Type B pancreatic cell (in vitro differentiated cells): ENCODE measurements around the gene DZIP1. TPM values are rescaled to one million over a fixed set of nuclear protein-coding genes. Genes with fewer than 3 reads are reported as not detected.
"Not testable (repeated sequence)": the region's sequence is repeated elsewhere in the genome, so short reads cannot be mapped to it uniquely, and the experiment has no call there.

Experiments used
- DNase-seq: peaks from one replicate; pipeline ENCODE4 v3.0.0; 2021; ENCODE audit warnings: mixed read lengths; ENCODE audit not compliant: unreplicated experiment; ENCODE audit errors: extremely low spot score
- H3K27ac Mint-ChIP-seq: 2 replicates; pipeline ENCODE4 v1.8.0; 2021; ENCODE audit warnings: mild to moderate bottlenecking, mixed read lengths
- H3K27me3 Mint-ChIP-seq: 2 replicates; pipeline ENCODE4 v1.8.0; 2021; ENCODE audit warnings: mixed read lengths
- H3K36me3 Mint-ChIP-seq: 2 replicates; pipeline ENCODE4 v1.8.0; 2021; ENCODE audit warnings: mixed read lengths
- H3K4me1 Mint-ChIP-seq: one replicate; pipeline ENCODE4 v1.8.0; 2021; ENCODE audit warnings: mixed read lengths; ENCODE audit not compliant: unreplicated experiment
- H3K4me3 Mint-ChIP-seq: 2 replicates; pipeline ENCODE4 v1.8.0; 2021; ENCODE audit warnings: mild to moderate bottlenecking, mixed read lengths
- H3K9me3 Mint-ChIP-seq: 2 replicates; pipeline ENCODE4 v1.8.0; 2021; ENCODE audit warnings: mixed read lengths
- long read RNA-seq: library from polyadenylated mRNA; unstranded; transcript quantifications from one replicate; pipeline ENCODE4 v2.0.0, GENCODE V29; 2020
- total RNA-seq: library from RNA; stranded (reverse); gene quantifications from 2 replicates; pipeline ENCODE4 v1.2.1, GENCODE V29; 2021; ENCODE audit warnings: low replicate concordance
- TF ChIP-seq, protein P1 (sequence below): fragments of 200-600 bp; sonication (generic); conservative IDR thresholded peaks from 2 replicates; pipeline ENCODE4 v1.5.0; 2021; ENCODE audit warnings: antibody characterized with exemption, mild to moderate bottlenecking

Gene DZIP1, protein sequence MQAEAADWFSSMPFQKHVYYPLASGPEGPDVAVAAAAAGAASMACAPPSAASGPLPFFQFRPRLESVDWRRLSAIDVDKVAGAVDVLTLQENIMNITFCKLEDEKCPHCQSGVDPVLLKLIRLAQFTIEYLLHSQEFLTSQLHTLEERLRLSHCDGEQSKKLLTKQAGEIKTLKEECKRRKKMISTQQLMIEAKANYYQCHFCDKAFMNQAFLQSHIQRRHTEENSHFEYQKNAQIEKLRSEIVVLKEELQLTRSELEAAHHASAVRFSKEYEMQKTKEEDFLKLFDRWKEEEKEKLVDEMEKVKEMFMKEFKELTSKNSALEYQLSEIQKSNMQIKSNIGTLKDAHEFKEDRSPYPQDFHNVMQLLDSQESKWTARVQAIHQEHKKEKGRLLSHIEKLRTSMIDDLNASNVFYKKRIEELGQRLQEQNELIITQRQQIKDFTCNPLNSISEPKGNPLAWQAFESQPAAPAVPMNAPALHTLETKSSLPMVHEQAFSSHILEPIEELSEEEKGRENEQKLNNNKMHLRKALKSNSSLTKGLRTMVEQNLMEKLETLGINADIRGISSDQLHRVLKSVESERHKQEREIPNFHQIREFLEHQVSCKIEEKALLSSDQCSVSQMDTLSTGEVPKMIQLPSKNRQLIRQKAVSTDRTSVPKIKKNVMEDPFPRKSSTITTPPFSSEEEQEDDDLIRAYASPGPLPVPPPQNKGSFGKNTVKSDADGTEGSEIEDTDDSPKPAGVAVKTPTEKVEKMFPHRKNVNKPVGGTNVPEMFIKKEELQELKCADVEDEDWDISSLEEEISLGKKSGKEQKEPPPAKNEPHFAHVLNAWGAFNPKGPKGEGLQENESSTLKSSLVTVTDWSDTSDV
- 5.9 and 51.3 TPM in 2 replicates for total RNA-seq
- long read RNA-seq, partial matches to known transcripts, result 1 of 1 reads
- long read RNA-seq, other reads (novel, unspliced or antisense), result 0 of 1 reads

DNA sequence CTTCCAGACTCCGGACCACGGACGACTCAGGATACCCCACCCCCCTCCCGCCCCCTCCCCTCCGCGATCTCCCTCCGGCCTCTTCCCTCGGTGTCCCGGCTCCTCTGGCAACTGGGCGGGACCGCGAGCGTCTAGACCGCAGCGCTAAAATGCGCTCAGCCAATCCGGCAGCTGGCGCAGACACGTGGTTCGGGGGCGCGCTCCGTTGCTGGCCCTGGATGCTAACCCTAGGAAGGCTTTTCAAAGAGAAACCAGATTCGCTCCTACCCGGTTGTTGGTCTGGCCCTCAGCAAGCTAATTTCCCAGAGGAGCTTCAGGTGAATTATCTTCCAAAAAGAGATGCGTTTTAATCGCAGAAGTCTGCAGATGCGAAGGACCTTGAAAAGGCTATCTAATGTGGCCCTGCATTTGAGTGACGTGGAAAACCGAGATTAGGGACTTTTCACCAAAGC, at the start of gene DZIP1:
Gene DZIP1, minus strand, starts transcription at position 106 of the 452 bp plus-strand sequence. CDS start 2,677 bp downstream, outside the sequence.
- peaks cover 18% of the 10 kb centered on the region for H3K4me1 Mint-ChIP-seq

DNA sequence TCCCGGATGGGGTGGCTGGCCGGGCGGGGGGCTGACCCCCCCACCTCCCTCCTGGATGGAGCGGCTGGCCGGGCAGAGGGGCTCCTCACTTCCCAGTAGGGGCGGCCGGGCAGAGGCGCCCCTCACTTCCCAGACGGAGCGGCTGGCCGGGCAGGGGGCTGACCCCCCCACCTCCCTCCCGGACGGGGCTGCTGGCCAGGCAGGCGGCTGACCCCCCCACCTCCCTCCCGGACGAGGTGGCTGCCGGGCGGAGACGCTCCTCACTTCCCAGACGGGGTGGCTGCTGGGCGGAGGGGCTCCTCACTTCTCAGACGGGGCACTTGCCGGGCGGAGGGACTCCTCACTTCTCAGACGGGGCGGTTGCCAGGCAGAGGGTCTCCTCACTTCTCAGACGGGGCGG, 46.5 kb upstream of the DZIP1 start:
- H3K9me3 Mint-ChIP-seq, result peaks cover 19% of the 10 kb centered on the region
- not testable (repeated sequence) for H3K36me3 Mint-ChIP-seq, H3K27ac Mint-ChIP-seq, DNase-seq, H3K4me3 Mint-ChIP-seq, H3K4me1 Mint-ChIP-seq, H3K27me3 Mint-ChIP-seq

More for the DNA sequence above, at the start of gene DZIP1:
- peak within 1 kb of the TSS; percentile 22 for H3K27ac Mint-ChIP-seq
- DNase-seq, result no peak
- peak within 1 kb of the TSS; percentile 95 for H3K4me3 Mint-ChIP-seq
- TF ChIP-seq, protein P1, sequence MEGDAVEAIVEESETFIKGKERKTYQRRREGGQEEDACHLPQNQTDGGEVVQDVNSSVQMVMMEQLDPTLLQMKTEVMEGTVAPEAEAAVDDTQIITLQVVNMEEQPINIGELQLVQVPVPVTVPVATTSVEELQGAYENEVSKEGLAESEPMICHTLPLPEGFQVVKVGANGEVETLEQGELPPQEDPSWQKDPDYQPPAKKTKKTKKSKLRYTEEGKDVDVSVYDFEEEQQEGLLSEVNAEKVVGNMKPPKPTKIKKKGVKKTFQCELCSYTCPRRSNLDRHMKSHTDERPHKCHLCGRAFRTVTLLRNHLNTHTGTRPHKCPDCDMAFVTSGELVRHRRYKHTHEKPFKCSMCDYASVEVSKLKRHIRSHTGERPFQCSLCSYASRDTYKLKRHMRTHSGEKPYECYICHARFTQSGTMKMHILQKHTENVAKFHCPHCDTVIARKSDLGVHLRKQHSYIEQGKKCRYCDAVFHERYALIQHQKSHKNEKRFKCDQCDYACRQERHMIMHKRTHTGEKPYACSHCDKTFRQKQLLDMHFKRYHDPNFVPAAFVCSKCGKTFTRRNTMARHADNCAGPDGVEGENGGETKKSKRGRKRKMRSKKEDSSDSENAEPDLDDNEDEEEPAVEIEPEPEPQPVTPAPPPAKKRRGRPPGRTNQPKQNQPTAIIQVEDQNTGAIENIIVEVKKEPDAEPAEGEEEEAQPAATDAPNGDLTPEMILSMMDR, result no peak
- H3K36me3 Mint-ChIP-seq, result peaks cover 13% of the 10 kb centered on the region
- peaks cover 16% of the 10 kb centered on the region for H3K27me3 Mint-ChIP-seq
- no peaks in the 10 kb centered on the region for H3K9me3 Mint-ChIP-seq

DNA sequence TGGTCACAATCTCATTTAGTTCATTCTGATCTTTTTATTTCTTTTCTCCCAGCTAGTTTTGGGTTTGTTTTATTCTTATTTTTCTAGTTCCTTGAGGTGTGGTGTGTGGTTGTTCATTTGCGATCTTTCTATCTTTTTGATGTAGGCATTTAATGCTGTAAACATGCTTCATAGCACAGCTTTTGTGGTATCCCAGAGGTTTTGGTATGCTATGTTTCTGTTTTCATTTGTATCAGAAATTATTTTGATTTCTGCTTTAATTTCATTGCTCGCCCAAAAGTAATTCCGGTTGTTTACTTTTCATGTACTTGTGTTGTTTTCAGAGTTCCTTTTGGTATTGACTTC, 45.0 kb upstream of the DZIP1 start:
- TF ChIP-seq, protein P1, result no peak
- no peaks in the 10 kb centered on the region for H3K4me1 Mint-ChIP-seq

DNA sequence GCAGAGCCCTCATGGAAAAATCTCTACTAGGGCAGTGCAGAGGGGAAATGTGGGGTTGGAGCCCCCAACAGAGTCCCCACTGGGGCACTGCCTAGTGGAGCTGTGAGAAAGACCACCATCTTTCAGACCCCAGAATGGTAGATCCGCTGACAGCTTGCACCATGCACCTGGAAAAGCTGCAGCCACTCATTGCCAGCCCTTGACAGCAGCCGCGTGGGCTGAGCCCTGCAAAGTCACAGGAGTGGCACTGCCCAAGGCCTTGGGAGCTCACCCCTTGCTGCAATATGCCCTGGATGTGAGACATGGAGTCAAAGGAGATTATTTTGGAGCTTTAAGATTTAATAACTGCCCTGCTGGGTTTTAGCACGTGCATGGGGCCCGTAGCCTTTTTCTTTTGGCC, 40.5 kb upstream of the DZIP1 start:
- not testable (repeated sequence) for H3K4me1 Mint-ChIP-seq, H3K4me3 Mint-ChIP-seq, H3K27me3 Mint-ChIP-seq, H3K27ac Mint-ChIP-seq, DNase-seq
- peaks cover 23% of the 10 kb centered on the region for H3K9me3 Mint-ChIP-seq
- peaks cover 26% of the 10 kb centered on the region for H3K36me3 Mint-ChIP-seq

More for the DNA sequence above, 45.0 kb upstream of the DZIP1 start:
- DNase-seq, result no peak
- Mint-ChIP-seq H3K36me3 (peaks cover 13% of the 10 kb centered on the region), H3K27me3 (no peaks in the 10 kb centered on the region), H3K27ac (no peak overlapping the region), H3K9me3 (peaks cover 19% of the 10 kb centered on the region), H3K4me3 (no peak overlapping the region)

DNA sequence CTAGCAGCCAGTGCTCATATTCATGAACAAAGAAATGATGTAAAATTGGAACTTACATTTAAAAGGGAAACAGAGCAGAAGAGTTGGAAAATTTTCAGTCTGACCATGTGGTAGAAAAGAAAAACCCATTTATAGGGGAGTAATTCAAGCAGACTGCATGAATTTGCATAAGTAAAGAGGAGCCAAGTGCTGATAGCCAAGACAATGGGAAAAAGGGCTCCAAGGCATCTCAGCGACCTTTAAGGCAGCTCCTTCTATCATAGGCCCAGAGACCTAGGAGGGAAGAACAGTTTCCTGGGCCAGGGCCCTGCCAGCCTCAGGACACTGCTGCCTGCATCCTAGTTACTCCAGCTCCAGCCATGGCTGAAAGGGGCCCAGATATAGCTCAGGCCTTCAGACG, 39.9 kb upstream of the DZIP1 start:
- no peak for DNase-seq
- Mint-ChIP-seq H3K27me3 (no peaks in the 10 kb centered on the region), H3K27ac (no peak overlapping the region), H3K9me3 (peaks cover 20% of the 10 kb centered on the region), H3K36me3 (peaks cover 27% of the 10 kb centered on the region), H3K4me1 (peaks cover 5% of the 10 kb centered on the region), H3K4me3 (no peak overlapping the region)
- TF ChIP-seq, protein P1, result no peak

DNA sequence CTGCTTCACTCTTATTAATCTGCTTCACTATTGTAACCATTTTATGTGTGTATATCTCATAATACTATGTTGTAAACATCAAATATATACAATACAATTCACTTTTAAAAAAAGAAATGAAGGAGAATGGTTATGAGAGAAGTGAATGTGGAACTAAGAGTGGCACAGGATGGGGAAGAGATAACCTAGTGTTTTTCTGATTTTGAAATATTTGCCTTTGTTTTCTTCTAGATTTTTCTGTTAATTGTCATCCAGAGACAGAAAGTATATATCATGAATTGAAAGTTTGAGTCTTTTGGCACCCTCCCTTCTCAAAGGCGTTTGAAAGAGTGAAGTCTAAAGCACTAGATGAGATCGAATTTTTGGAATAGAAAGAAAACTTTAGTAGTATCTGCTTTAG, 35.2 kb upstream of the DZIP1 start:
- Mint-ChIP-seq H3K36me3 (peaks cover 15% of the 10 kb centered on the region), H3K27ac (peak overlapping the region; percentile 30), H3K4me1 (peaks cover 28% of the 10 kb centered on the region), H3K4me3 (peak overlapping the region; percentile 54), H3K9me3 (peaks cover 4% of the 10 kb centered on the region), H3K27me3 (no peaks in the 10 kb centered on the region)
- TF ChIP-seq, protein P1, result no peak
- DNase-seq, result no peak
